Upper lobe of right lung (tissue), 1 donor: ENCODE data around the gene PHACTR3. TPM values are rescaled to one million over a fixed set of nuclear protein-coding genes. Genes with fewer than 3 reads are reported as not detected.

Source experiments
- ATAC-seq: fragments of 200-7000 bp; cut with Tn5 transposase; one replicate; pipeline ENCODE4 v1.9.1; 2020; ENCODE audit warnings: mild to moderate bottlenecking, moderate library complexity
- DNase-seq: peaks from one replicate; pipeline ENCODE4 v3.0.0-alpha.2; 2020
- H3K27ac ChIP-seq: fragments of 200-600 bp; one replicate; pipeline ENCODE4 v1.8.0; 2022
- H3K27me3 ChIP-seq: fragments of 200-600 bp; one replicate; pipeline ENCODE4 v1.8.0; 2022; ENCODE audit warnings: mild to moderate bottlenecking
- H3K36me3 ChIP-seq: fragments of 200-600 bp; one replicate; pipeline ENCODE4 v1.8.0; 2022
- H3K4me1 ChIP-seq: fragments of 200-600 bp; one replicate; pipeline ENCODE4 v1.8.0; 2022
- H3K4me3 ChIP-seq: fragments of 200-600 bp; one replicate; pipeline ENCODE4 v1.8.0; 2022; ENCODE audit warnings: mild to moderate bottlenecking
- H3K9me3 ChIP-seq: fragments of 200-600 bp; one replicate; pipeline ENCODE4 v1.8.0; 2022
- intact Hi-C: fragments of 100-400 bp; cut with DNase I; formaldehyde crosslinking; loops from one replicate; pipeline ENCODE4 v1.11.0; 2022
- total RNA-seq: library from RNA; stranded (reverse); fragmentation: NEBNext Ultra II Directional; extraction: Animal tissue kit (Norgen Biotek cat#: 25700); gene quantifications from one replicate; pipeline ENCODE4 v1.2.1, GENCODE V29; 2021
- TF ChIP-seq, protein P1 (sequence below): fragments of 200-600 bp; IDR thresholded peaks from one replicate; pipeline ENCODE4 v1.8.0; 2022; ENCODE audit warnings: antibody characterized with exemption
- donor health status: DM: no; HTN: yes; CAD: no; lungs with severe emphysema.

The PHACTR3 gene
- total RNA-seq, 1 donor from 2014 or later = 18.2 TPM

GRCh38 chr20:59657459-59658046, 53.2 kb downstream of the PHACTR3 start:
- intact Hi-C loops = no loop called here
- Histone ChIP-seq H3K9me3 (peaks cover 16% of the 10 kb centered on the region), H3K27me3 (peaks cover 4% of the 10 kb centered on the region), H3K4me3 (no peak overlapping the region), H3K27ac (no peak overlapping the region), H3K4me1 (no peaks in the 10 kb centered on the region), H3K36me3 (no peaks in the 10 kb centered on the region)
- TF ChIP-seq, protein P1, sequence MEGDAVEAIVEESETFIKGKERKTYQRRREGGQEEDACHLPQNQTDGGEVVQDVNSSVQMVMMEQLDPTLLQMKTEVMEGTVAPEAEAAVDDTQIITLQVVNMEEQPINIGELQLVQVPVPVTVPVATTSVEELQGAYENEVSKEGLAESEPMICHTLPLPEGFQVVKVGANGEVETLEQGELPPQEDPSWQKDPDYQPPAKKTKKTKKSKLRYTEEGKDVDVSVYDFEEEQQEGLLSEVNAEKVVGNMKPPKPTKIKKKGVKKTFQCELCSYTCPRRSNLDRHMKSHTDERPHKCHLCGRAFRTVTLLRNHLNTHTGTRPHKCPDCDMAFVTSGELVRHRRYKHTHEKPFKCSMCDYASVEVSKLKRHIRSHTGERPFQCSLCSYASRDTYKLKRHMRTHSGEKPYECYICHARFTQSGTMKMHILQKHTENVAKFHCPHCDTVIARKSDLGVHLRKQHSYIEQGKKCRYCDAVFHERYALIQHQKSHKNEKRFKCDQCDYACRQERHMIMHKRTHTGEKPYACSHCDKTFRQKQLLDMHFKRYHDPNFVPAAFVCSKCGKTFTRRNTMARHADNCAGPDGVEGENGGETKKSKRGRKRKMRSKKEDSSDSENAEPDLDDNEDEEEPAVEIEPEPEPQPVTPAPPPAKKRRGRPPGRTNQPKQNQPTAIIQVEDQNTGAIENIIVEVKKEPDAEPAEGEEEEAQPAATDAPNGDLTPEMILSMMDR = no peak
- ATAC-seq (no peak), DNase-seq (no peak)

- Histone ChIP-seq H3K9me3 (peaks cover 16% of the 10 kb centered on the region), H3K27ac (no peak overlapping the region), H3K4me3 (no peak overlapping the region), H3K27me3 (peaks cover 4% of the 10 kb centered on the region), H3K4me1 (no peaks in the 10 kb centered on the region), H3K36me3 (no peaks in the 10 kb centered on the region)
- no peak for DNase-seq
- TF ChIP-seq, protein P1 = no peak
- ATAC-seq = no peak
- intact Hi-C loops = no loop called here
Observed at GRCh38 chr20:59660471-59660870, 56.1 kb downstream of the PHACTR3 start.

DNA sequence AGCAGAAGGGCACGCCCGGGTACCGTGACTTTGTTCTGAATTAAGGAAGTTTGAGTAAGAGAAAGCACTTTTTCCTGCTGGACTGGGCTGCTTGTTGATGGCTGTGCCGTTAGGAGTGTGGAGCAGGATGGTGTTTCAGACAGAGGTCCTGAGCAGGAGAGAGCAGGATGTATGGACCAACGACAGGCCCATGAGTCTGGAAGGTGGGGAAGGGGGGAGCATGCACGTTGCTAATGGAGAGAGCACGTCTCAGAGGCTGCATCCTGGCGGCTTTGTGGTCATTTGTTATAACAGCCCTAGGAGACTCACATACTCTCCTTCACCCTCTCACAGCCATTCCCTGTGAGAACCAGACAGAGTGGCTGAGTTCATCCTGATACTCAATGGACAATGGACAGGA, 56.8 kb downstream of the PHACTR3 start:
- ATAC-seq (no peak), DNase-seq (no peak)
- Histone ChIP-seq H3K36me3 (no peaks in the 10 kb centered on the region), H3K9me3 (peaks cover 14% of the 10 kb centered on the region), H3K27me3 (peaks cover 4% of the 10 kb centered on the region), H3K27ac (peak overlapping the region; percentile 8), H3K4me3 (no peak overlapping the region), H3K4me1 (no peaks in the 10 kb centered on the region)
- intact Hi-C loops = no loop called here
- TF ChIP-seq, protein P1 = no peak

DNA sequence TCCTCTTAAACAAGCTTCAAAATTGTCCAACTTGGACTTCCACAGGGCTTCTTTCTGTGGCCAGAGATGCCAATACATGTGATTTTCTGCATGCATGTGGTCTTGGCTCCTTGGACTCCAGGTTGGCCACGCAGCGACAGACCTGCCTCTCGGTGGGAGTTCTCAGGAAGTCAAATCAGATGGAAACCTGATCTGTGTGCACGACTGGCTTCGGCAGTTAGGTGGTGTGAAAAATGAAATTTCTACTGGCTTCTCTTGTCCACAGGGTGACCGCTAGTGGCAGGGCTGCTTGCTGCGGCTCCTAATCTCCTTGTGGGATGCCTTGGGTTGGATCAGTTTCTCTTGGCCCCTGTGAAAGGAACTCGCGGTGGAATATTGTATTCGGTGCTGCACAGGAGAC, 57.3 kb downstream of the PHACTR3 start:
- H3K27me3 ChIP-seq = peaks cover 4% of the 10 kb centered on the region
- TF ChIP-seq, protein P1 = no peak
- intact Hi-C loops = no loop called here

DNA sequence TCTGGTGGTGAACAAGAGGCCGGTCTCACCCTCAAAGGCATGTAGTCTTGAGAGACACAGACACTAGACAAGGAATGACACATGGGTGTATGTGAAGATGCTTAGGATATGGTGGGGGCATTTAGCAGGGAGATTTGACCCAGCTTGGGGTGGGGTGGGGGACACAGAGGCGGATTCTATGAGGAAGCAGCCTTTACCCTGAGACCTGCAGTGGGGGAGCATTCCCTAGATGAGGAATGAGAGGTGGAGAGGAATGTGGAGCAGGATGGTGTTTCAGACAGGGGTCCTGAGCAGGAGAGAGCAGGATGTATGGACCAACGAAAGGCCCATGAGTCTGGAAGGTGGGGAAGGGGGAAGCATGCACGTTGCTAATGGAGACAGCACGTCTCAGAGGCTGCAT, 57.8 kb downstream of the PHACTR3 start:
- no peak for ATAC-seq
- intact Hi-C loops = no loop called here
- TF ChIP-seq, protein P1 = no peak

More for the DNA sequence above, 57.3 kb downstream of the PHACTR3 start:
- ATAC-seq (no peak), DNase-seq (no peak)
- peaks cover 11% of the 10 kb centered on the region for H3K9me3 ChIP-seq
- no peaks in the 10 kb centered on the region for H3K36me3 ChIP-seq
- no peaks in the 10 kb centered on the region for H3K4me1 ChIP-seq
- H3K27ac ChIP-seq = no peak overlapping the region
- no peak overlapping the region for H3K4me3 ChIP-seq

More for the DNA sequence above, 57.8 kb downstream of the PHACTR3 start:
- H3K4me3 ChIP-seq = no peak overlapping the region
- H3K27ac ChIP-seq = no peak overlapping the region
- no peaks in the 10 kb centered on the region for H3K36me3 ChIP-seq
- no peak for DNase-seq
- H3K9me3 ChIP-seq = peaks cover 11% of the 10 kb centered on the region
- peaks cover 4% of the 10 kb centered on the region for H3K27me3 ChIP-seq
- no peaks in the 10 kb centered on the region for H3K4me1 ChIP-seq
